PC-9 (cell line): ENCODE measurements around the gene RNU5D-1. TPM values are rescaled to one million over a fixed set of nuclear protein-coding genes. Genes with fewer than 3 reads are reported as not detected.

Source experiments
- BruUV-seq: library from RNA; stranded (reverse); fragments of 400-500 nt; replicated peaks from 2 replicates; lab custom pipeline; 2021; lab: Mats Ljungman, UMichigan
- CTCF ChIA-PET: fragments of 300-600 bp; sonication (Branson Sonifier 250); formaldehyde crosslinking; loops from one replicate; lab custom pipeline; 2022; ENCODE audit warnings: antibody characterized with exemption; lab: Charles Lee
- POLR2A ChIA-PET: fragments of 300-600 bp; sonication (Branson Sonifier 250); formaldehyde crosslinking; loops from one replicate; lab custom pipeline; 2022; ENCODE audit warnings: antibody characterized with exemption; ENCODE audit not compliant: unreplicated experiment; lab: Charles Lee
- DNase-seq, 2 experiments: peaks; one replicate each; pipeline versions ENCODE4 v3.0.0 to v3.0.0-alpha.2; 2015 to 2022; ENCODE audit warnings: mixed read lengths in 1 of 2
- H2AFZ ChIP-seq: fragments of 200-600 bp; sonication (generic); 2 replicates; pipeline ENCODE4 v1.8.1; 2017; ENCODE audit warnings: antibody characterized with exemption
- H3F3A ChIP-seq: fragments of 200-600 bp; sonication (generic); 2 replicates; pipeline ENCODE4 v1.8.1; 2017; ENCODE audit warnings: antibody characterized with exemption, mild to moderate bottlenecking, low read depth; ENCODE audit not compliant: insufficient read depth
- H3K27ac ChIP-seq: fragments of 200-600 bp; sonication (generic); 2 replicates; pipeline ENCODE4 v1.6.1; 2016; ENCODE audit warnings: mixed run types
- H3K27me3 ChIP-seq: fragments of 200-600 bp; sonication (generic); 2 replicates; pipeline ENCODE4 v1.6.1; 2016; ENCODE audit warnings: low read depth, mixed run types; ENCODE audit not compliant: insufficient read depth
- H3K36me3 ChIP-seq: fragments of 200-600 bp; sonication (generic); 2 replicates; pipeline ENCODE4 v1.6.1; 2016; ENCODE audit warnings: low read depth, mixed run types
- H3K4me1 ChIP-seq: fragments of 200-600 bp; sonication (generic); replicated peaks from 2 replicates; pipeline ENCODE4 v1.6.1; 2016; ENCODE audit warnings: mixed run types; ENCODE audit not compliant: insufficient read depth
- H3K4me2 ChIP-seq: fragments of 200-600 bp; sonication (generic); 2 replicates; pipeline ENCODE4 v1.6.1; 2017; ENCODE audit warnings: mixed run types
- H3K4me3 ChIP-seq: fragments of 200-600 bp; sonication (generic); 2 replicates; pipeline ENCODE4 v1.6.1; 2016; ENCODE audit warnings: mixed run types
- H3K79me2 ChIP-seq: fragments of 200-600 bp; sonication (generic); 2 replicates; pipeline ENCODE4 v1.6.1; 2017; ENCODE audit warnings: low read depth, mixed run types
- H3K9me2 ChIP-seq: fragments of 200-600 bp; sonication (generic); 2 replicates; pipeline ENCODE4 v1.8.1; 2017; ENCODE audit warnings: mild to moderate bottlenecking; ENCODE audit not compliant: insufficient read depth
- H3K9me3 ChIP-seq: fragments of 200-600 bp; sonication (generic); 2 replicates; pipeline ENCODE4 v1.8.1; 2016; ENCODE audit warnings: low read depth; ENCODE audit not compliant: insufficient read depth
- H4K20me1 ChIP-seq: fragments of 200-600 bp; sonication (generic); 2 replicates; pipeline ENCODE4 v1.8.1; 2017; ENCODE audit not compliant: insufficient read depth
- CTCF ChIP-seq: fragments of 200-600 bp; sonication (generic); conservative IDR thresholded peaks from 2 replicates; pipeline ENCODE4 v1.6.1; 2017; ENCODE audit warnings: mixed run types, antibody characterized with exemption, mild to moderate bottlenecking, moderate library complexity
- EZH2 ChIP-seq: fragments of 200-600 bp; sonication (generic); IDR thresholded peaks from 2 replicates; pipeline ENCODE4 v1.8.0; 2017; ENCODE audit warnings: antibody characterized with exemption, low read depth
- intact Hi-C: fragments of 100-400 bp; cut with micrococcal nuclease; formaldehyde crosslinking; loops from one replicate; pipeline ENCODE4 v1.10.0; 2022; ENCODE audit not compliant: unreplicated experiment
- total RNA-seq: library from RNA; stranded (reverse); gene quantifications from 2 replicates; pipeline ENCODE4 v1.2.3, GENCODE V29; 2021

RNU5D-1 gene
- total RNA-seq, 1 experiment from 2014 or later: not detected

GRCh38 chr1:44778705-44779576 is 48.0 kb upstream of the RNU5D-1 start:
- H3K36me3 ChIP-seq: peaks cover 49% of the 10 kb centered on the region
- TF ChIP-seq EZH2: no peak
- no peak for TF ChIP-seq CTCF

GRCh38 chr1:44777969-44778635 is 47.1 kb upstream of the RNU5D-1 start:
- intact Hi-C loops: no loop called here
- TF ChIP-seq EZH2: no peak
- TF ChIP-seq CTCF: no peak
- Histone ChIP-seq H3K4me2 (peak overlapping the region; percentile 84), H3K27me3 (no peaks in the 10 kb centered on the region), H3F3A (peaks cover 85% of the 10 kb centered on the region), H3K9me3 (no peaks in the 10 kb centered on the region), H2AFZ (no peak overlapping the region), H3K9me2 (no peaks in the 10 kb centered on the region), H4K20me1 (peaks cover 43% of the 10 kb centered on the region), H3K4me3 (peak overlapping the region; percentile 95; the same call in 1 of the 2 replicates), H3K36me3 (peaks cover 49% of the 10 kb centered on the region), H3K27ac (peak overlapping the region; percentile 98), H3K4me1 (peaks cover 22% of the 10 kb centered on the region), H3K79me2 (peaks cover 60% of the 10 kb centered on the region)
- ChIA-PET POLR2A (interaction anchor here (0.6 to 0.7 kb wide), 2 partner anchors 42 to 889 kb away, joined by 3 to 4 read pairs; no protein-coding TSS in a partner anchor), CTCF (no interaction called here)
- BruUV-seq: no TSS peak
- DNase-seq: no peak

More at GRCh38 chr1:44778705-44779576, 48.0 kb upstream of the RNU5D-1 start:
- intact Hi-C loops: no loop called here
- Histone ChIP-seq H2AFZ (no peak overlapping the region), H3K4me1 (peaks cover 22% of the 10 kb centered on the region), H3K4me3 (no peak overlapping the region), H3K27ac (no peak overlapping the region), H3K79me2 (peaks cover 57% of the 10 kb centered on the region), H4K20me1 (peaks cover 43% of the 10 kb centered on the region), H3K9me3 (no peaks in the 10 kb centered on the region), H3K27me3 (no peaks in the 10 kb centered on the region), H3F3A (peaks cover 90% of the 10 kb centered on the region), H3K9me2 (no peaks in the 10 kb centered on the region), H3K4me2 (peak overlapping the region; percentile 84; the same call in 1 of the 2 replicates)
- BruUV-seq: no TSS peak
- no peak for DNase-seq
- ChIA-PET CTCF (no interaction called here), POLR2A (no interaction called here)

- Histone ChIP-seq H4K20me1 (peaks cover 43% of the 10 kb centered on the region), H3K36me3 (peaks cover 49% of the 10 kb centered on the region), H3K79me2 (peaks cover 60% of the 10 kb centered on the region), H3K4me2 (peak overlapping the region; percentile 84), H3K27ac (peak overlapping the region; percentile 98), H3K4me3 (peak overlapping the region; percentile 95), H3K27me3 (no peaks in the 10 kb centered on the region), H3K4me1 (peaks cover 22% of the 10 kb centered on the region), H2AFZ (no peak overlapping the region), H3F3A (peaks cover 85% of the 10 kb centered on the region), H3K9me2 (no peaks in the 10 kb centered on the region), H3K9me3 (no peaks in the 10 kb centered on the region)
- CTCF ChIA-PET: no interaction called here
- BruUV-seq: no TSS peak
- DNase-seq: no peak
- TF ChIP-seq EZH2: no peak
- no peak for TF ChIP-seq CTCF
- intact Hi-C loops: no loop called here
- POLR2A ChIA-PET: interaction anchor here (0.6 to 0.7 kb wide), 2 partner anchors 43 to 889 kb away, joined by 3 to 4 read pairs; no protein-coding TSS in a partner anchor
Measured at GRCh38 chr1:44777547-44777946, 46.6 kb upstream of the RNU5D-1 start.
